Measurements from ENCODE around the gene HAO1. TPM values are rescaled to one million over a fixed set of nuclear protein-coding genes. Genes with fewer than 3 reads are reported as not detected.

The HAO1 gene
- total and polyA plus RNA-seq, 2 donors (not counting 3 experiments of a cell fraction or from before 2014, with no cell fraction given): not detected

DNA sequence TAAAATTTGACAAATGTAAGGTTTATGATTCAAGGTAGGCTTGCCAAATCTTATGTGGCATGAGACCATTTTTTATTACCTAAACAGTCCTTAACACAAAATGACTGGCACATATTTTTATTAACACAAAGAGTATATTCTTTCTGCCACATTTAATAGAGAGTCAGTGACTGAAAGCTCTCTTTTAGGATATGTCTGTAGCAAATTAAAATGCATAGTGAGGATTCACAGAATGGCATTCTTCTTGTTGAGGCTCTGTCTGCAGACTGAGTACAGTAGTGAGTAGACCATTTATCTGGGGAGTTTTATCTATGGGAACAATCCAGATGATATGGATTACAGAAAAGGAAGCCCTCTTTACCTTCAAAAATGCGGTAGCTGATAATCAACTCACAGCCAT is 56.5 kb downstream of the HAO1 start:
- TF ChIP-seq FOS (IDR thresholded peaks at IDR 0.05; ENCODE audit: borderline replicate concordance, insufficient read depth, low read length) (no peak), MAX (IDR thresholded peaks at IDR 0.05; ENCODE audit: insufficient read depth, insufficient read length) (no peak), POLR2AphosphoS5 (IDR thresholded peaks at IDR 0.05; ENCODE audit: insufficient read depth, low read depth, low read length) (no peak), JUN (IDR thresholded peaks at IDR 0.05; ENCODE audit: borderline replicate concordance, insufficient read depth, insufficient read length, low read depth) (no peak), POLR2A (IDR thresholded peaks at IDR 0.05; ENCODE audit: low read depth, low read length) (no peak), EZH2 (IDR thresholded peaks at IDR 0.05; ENCODE audit: borderline replicate concordance, low read depth, low read length, severe bottlenecking) (no peak), CTCF (IDR thresholded peaks at IDR 0.05; ENCODE audit: extremely low read depth in 1 of 2, insufficient read depth in 1 of 2, low read depth in 1 of 2, low read length in 2 of 2) (no peak), MYC (IDR thresholded peaks at IDR 0.05; ENCODE audit: low read depth, low read length) (no peak), GATA2 (IDR thresholded peaks at IDR 0.05; ENCODE audit: insufficient read depth, insufficient read length, low read depth, low read length) (no peak)
- H3K4me1 ChIP-seq (ENCODE audit: control insufficient read depth, extremely low read depth, insufficient read depth, low read length): no peaks in the 10 kb centered on the region
- no peak overlapping the region for H3K9ac ChIP-seq (replicated peaks; ENCODE audit: extremely low read depth, insufficient read depth, low read length)
- no TSS peak for BruUV-seq (replicated peaks)
- DNase-seq (ENCODE audit: low read depth, low spot score): no peak
- H2AFZ ChIP-seq (ENCODE audit: low read depth, low read length): no peak overlapping the region
- no peaks in the 10 kb centered on the region for H3K27me3 ChIP-seq (ENCODE audit: control insufficient read depth in 2 of 2, insufficient read depth in 2 of 2, low read length in 2 of 2)
- no peak overlapping the region for H3K4me3 ChIP-seq (replicated peaks in 1 of 3; ENCODE audit: insufficient read depth in 1 of 3, low read depth in 1 of 3, low read length in 3 of 3)
- dilution Hi-C loops (cut with MboI; ENCODE audit: extremely low pct_ligation_motif_present, low sequenced_read_pairs): no loop called here
- H3K4me2 ChIP-seq (ENCODE audit: insufficient read depth, low read length): no peak overlapping the region
- no peaks in the 10 kb centered on the region for H3K9me3 ChIP-seq (replicated peaks; ENCODE audit: control insufficient read depth, insufficient read depth, low read length)
- ChIA-PET CTCF (no interaction called here), POLR2A (no interaction called here)
- no peaks in the 10 kb centered on the region for H3K36me3 ChIP-seq (ENCODE audit: control insufficient read depth in 2 of 2, extremely low read depth in 1 of 2, insufficient read depth in 2 of 2, low read length in 2 of 2)
- H3K27ac ChIP-seq (ENCODE audit: insufficient read depth, low read depth, low read length): no peak overlapping the region
- H3K9me1 ChIP-seq (replicated peaks; ENCODE audit: control insufficient read depth, extremely low read depth, insufficient read depth, low read length): peaks cover 2% of the 10 kb centered on the region
- FAIRE-seq: no peak
- no peaks in the 10 kb centered on the region for H4K20me1 ChIP-seq (replicated peaks; ENCODE audit: control insufficient read depth, extremely low read depth, insufficient read depth, low read length)
- intact Hi-C loops (cut with micrococcal nuclease): no loop called here
- no peaks in the 10 kb centered on the region for H3K79me2 ChIP-seq (ENCODE audit: control insufficient read depth, insufficient read depth, low read length)

Data from endothelial cell of umbilical vein (primary cell).